Right ventricle myocardium inferior (tissue), 1 donor: ENCODE measurements around the gene APOL4. TPM values are rescaled to one million over a fixed set of nuclear protein-coding genes. Genes with fewer than 3 reads are reported as not detected.
"Not testable (repeated sequence)": the region's sequence is repeated elsewhere in the genome, so short reads cannot be mapped to it uniquely, and the experiment has no call there.

Experiments
- ATAC-seq: fragments of 200-7000 bp; cut with Tn5 transposase; one replicate; pipeline ENCODE4 v1.9.1; 2020; ENCODE audit warnings: mild to moderate bottlenecking, moderate library complexity
- DNase-seq: peaks from one replicate; pipeline ENCODE4 v3.0.0; 2021; ENCODE audit errors: missing footprints
- intact Hi-C: fragments of 100-400 bp; cut with DNase I; formaldehyde crosslinking; loops from one replicate; pipeline ENCODE4 v1.11.0; 2022
- total RNA-seq: library from RNA; stranded (reverse); fragmentation: NEBNext Ultra II Directional; extraction: Animal tissue kit (Norgen Biotek cat#: 25700); gene quantifications from one replicate; pipeline ENCODE4 v1.2.1, GENCODE V29; 2021
- donor health status: DM: no; HTN: yes; CAD: no; lungs with severe emphysema.

Gene APOL4
- total RNA-seq, 1 donor from 2014 or later = 6.9 TPM

GRCh38 chr22:36164621-36165020, 37.0 kb downstream of the APOL4 start:
- no peak for ATAC-seq
- intact Hi-C loops = no loop called here

GRCh38 chr22:36163497-36163896, 38.1 kb downstream of the APOL4 start:
- intact Hi-C loops = no loop called here
- DNase-seq (no peak), ATAC-seq (no peak)

More at GRCh38 chr22:36164621-36165020, 37.0 kb downstream of the APOL4 start:
- DNase-seq = no peak

GRCh38 chr22:36162127-36163034, 39.2 kb downstream of the APOL4 start:
- intact Hi-C loops = no loop called here
- DNase-seq (no peak), ATAC-seq (no peak)

GRCh38 chr22:36161793-36162126, 39.8 kb downstream of the APOL4 start:
- DNase-seq, intact Hi-C loops, ATAC-seq: not testable (repeated sequence)

GRCh38 chr22:36160499-36160942, 41.1 kb downstream of the APOL4 start, which contains the start of gene APOL3:
Gene APOL3 (minus strand): TSS chr22:36160755. CDS start chr22:36149055, 11,700 bp downstream.
- intact Hi-C loops = no loop called here
- DNase-seq = peak; percentile 86
- peak; percentile 66 for ATAC-seq

- ATAC-seq (peak; percentile 81), DNase-seq (peak; percentile 88)
- intact Hi-C loops = no loop called here
Observed at GRCh38 chr22:36156515-36157419, 44.8 kb downstream of the APOL4 start.

- DNase-seq (no peak), ATAC-seq (no peak)
- intact Hi-C loops = no loop called here
Observed at GRCh38 chr22:36156119-36156514, 45.5 kb downstream of the APOL4 start.

- DNase-seq = no peak
- ATAC-seq = peak; percentile 87
- intact Hi-C loops = no loop called here
Observed at GRCh38 chr22:36155702-36156101, 45.9 kb downstream of the APOL4 start.

- intact Hi-C loops = no loop called here
- ATAC-seq = no peak
- DNase-seq = no peak
Observed at GRCh38 chr22:36154423-36154945, 47.1 kb downstream of the APOL4 start.

- intact Hi-C loops = no loop called here
- ATAC-seq (no peak), DNase-seq (no peak)
Observed at GRCh38 chr22:36153501-36154422, 47.8 kb downstream of the APOL4 start.

GRCh38 chr22:36152821-36153220, 48.8 kb downstream of the APOL4 start:
- DNase-seq, ATAC-seq, intact Hi-C loops: not testable (repeated sequence)

- DNase-seq (no peak), ATAC-seq (no peak)
- intact Hi-C loops = no loop called here
Observed at GRCh38 chr22:36152088-36152487, 49.5 kb downstream of the APOL4 start.

- intact Hi-C loops = no loop called here
- ATAC-seq (peak; percentile 16), DNase-seq (no peak)
Observed at GRCh38 chr22:36151006-36151595, 50.5 kb downstream of the APOL4 start.

- intact Hi-C loops = loop anchor here (5.0 kb wide), 2 partner anchors 118 to 338 kb away; no protein-coding TSS in a partner anchor
- DNase-seq = no peak
- ATAC-seq = no peak
Observed at GRCh38 chr22:36149441-36149840, 52.2 kb downstream of the APOL4 start.

- intact Hi-C loops = loop anchor here (5.0 kb wide), 2 partner anchors 119 to 339 kb away; no protein-coding TSS in a partner anchor
- DNase-seq (no peak), ATAC-seq (no peak)
Observed at GRCh38 chr22:36148411-36148810, 53.2 kb downstream of the APOL4 start.

GRCh38 chr22:36147196-36147791, 54.3 kb downstream of the APOL4 start:
- DNase-seq = no peak
- no peak for ATAC-seq
- intact Hi-C loops = loop anchor here (2.0 to 5.0 kb wide), 3 partner anchors 34 to 340 kb away; no protein-coding TSS in a partner anchor

GRCh38 chr22:36145881-36146280, 55.7 kb downstream of the APOL4 start:
- no peak for ATAC-seq
- no peak for DNase-seq
- intact Hi-C loops = loop anchor here (2.0 to 5.0 kb wide), 3 partner anchors 35 to 341 kb away; no protein-coding TSS in a partner anchor
